Bladder microvascular endothelial cell (primary cell): Measurements from ENCODE around the gene PCDHGB1. TPM values are rescaled to one million over a fixed set of nuclear protein-coding genes. Genes with fewer than 3 reads are reported as not detected.

ENCODE experiments used
- total RNA-seq: library from RNA; depleted of rRNA; stranded (reverse); fragments of >200 nt; gene quantifications from 2 replicates; pipeline ENCODE4 v1.2.3, GENCODE V29; 2014

PCDHGB1 gene
- total RNA-seq, 1 donor from 2014 or later, result 2.8 TPM

DNA sequence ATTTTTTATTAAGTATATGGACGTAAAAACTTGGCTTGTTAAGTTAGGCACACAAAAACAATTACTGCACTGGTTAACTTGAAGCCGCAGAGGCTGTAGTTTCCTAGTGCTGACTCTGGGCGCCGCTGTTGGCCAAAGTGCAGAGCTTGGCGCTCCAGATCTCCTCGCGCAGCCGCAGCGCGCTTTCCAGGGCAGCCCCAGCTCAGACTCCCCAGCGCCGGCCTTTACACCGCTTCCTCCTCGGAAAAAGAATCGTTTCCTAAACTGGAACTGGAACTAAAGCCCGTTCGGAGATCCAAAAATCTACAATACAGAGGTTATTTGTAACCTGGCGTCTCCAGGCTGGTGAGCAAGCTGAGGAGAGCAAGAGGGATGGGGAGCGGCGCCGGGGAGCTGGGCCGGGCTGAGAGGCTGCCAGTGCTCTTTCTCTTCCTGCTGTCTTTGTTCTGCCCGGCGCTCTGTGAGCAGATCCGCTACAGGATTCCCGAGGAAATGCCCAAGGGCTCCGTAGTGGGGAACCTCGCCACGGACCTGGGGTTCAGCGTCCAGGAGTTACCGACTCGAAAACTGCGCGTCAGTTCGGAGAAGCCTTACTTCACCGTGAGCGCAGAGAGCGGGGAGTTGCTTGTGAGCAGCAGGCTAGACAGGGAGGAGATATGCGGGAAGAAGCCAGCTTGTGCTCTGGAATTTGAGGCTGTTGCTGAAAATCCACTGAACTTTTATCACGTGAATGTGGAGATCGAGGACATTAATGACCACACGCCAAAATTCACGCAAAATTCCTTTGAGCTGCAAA is 48.1 kb downstream of the PCDHGB1 start, which contains the start of gene PCDHGB5:
Gene PCDHGB5 (plus strand): TSS at position 192 of the 796 bp plus-strand sequence. CDS start 181 bp downstream, at position 373.

Other genes with a start within 250 kb of the PCDHGB1 start
- gene PCDHB3, start 249.6 kb upstream of the PCDHGB1 start, total RNA-seq, result 0.32 and 1.2 TPM in 2 replicates
- gene PCDHB4, start 228.3 kb upstream of the PCDHGB1 start, total RNA-seq, result under 0.01 and 0.25 TPM in 2 replicates
- 0.32 and 3.6 TPM in 2 replicates for gene PCDHB5, start 214.9 kb upstream of the PCDHGB1 start, total RNA-seq
- 0.25 TPM in 1 of 2 replicates, not detected in the other for gene PCDHB6, start 200.0 kb upstream of the PCDHGB1 start, total RNA-seq
- 0.16 and 1.5 TPM in 2 replicates for gene PCDHB7, start 177.5 kb upstream of the PCDHGB1 start, total RNA-seq
- gene PCDHB8, start 172.3 kb upstream of the PCDHGB1 start, total RNA-seq, result 0.16 and 1.3 TPM in 2 replicates
- under 0.01 and 0.63 TPM in 2 replicates for gene PCDHB16, start 167.7 kb upstream of the PCDHGB1 start, total RNA-seq
- gene PCDHB9, start 162.9 kb upstream of the PCDHGB1 start, total RNA-seq, result 0.16 and 0.31 TPM in 2 replicates
- 0.49 and 1.6 TPM in 2 replicates for gene PCDHB10, start 157.7 kb upstream of the PCDHGB1 start, total RNA-seq
- gene PCDHB11, start 150.5 kb upstream of the PCDHGB1 start, total RNA-seq, result 0.16 and 0.69 TPM in 2 replicates
- 0.16 and 1.3 TPM in 2 replicates for gene PCDHB12, start 141.4 kb upstream of the PCDHGB1 start, total RNA-seq
- 0.32 and 3.3 TPM in 2 replicates for gene PCDHB13, start 136.2 kb upstream of the PCDHGB1 start, total RNA-seq
- 0.49 and 1.8 TPM in 2 replicates for gene PCDHB14, start 126.8 kb upstream of the PCDHGB1 start, total RNA-seq
- 0.32 and 1.2 TPM in 2 replicates for gene PCDHB15, start 104.7 kb upstream of the PCDHGB1 start, total RNA-seq
- gene SLC25A2, start 46.0 kb upstream of the PCDHGB1 start, total RNA-seq, result 0.16 and 0.44 TPM in 2 replicates
- 53.3 and 79.0 TPM in 2 replicates for gene TAF7, start 29.3 kb upstream of the PCDHGB1 start, total RNA-seq
- gene PCDHGA1, start 19.6 kb upstream of the PCDHGB1 start, total RNA-seq, result 0.32 and 1.1 TPM in 2 replicates
- gene PCDHGA2, start 11.3 kb upstream of the PCDHGB1 start, total RNA-seq, result 0.81 and 1.9 TPM in 2 replicates
- gene PCDHGA3, start 6.3 kb upstream of the PCDHGB1 start, total RNA-seq, result 0.32 and 0.82 TPM in 2 replicates
- 1.3 and 6.1 TPM in 2 replicates for gene PCDHGA4, start 4.9 kb downstream of the PCDHGB1 start, total RNA-seq
- gene PCDHGB2, start 9.9 kb downstream of the PCDHGB1 start, total RNA-seq, result 1.1 and 5.1 TPM in 2 replicates
- gene PCDHGA5, start 14.1 kb downstream of the PCDHGB1 start, total RNA-seq, result 0.49 and 2.0 TPM in 2 replicates
- 1.5 and 8.4 TPM in 2 replicates for gene PCDHGB3, start 20.1 kb downstream of the PCDHGB1 start, total RNA-seq
- 1.5 and 4.1 TPM in 2 replicates for gene PCDHGA6, start 23.8 kb downstream of the PCDHGB1 start, total RNA-seq
- 0.65 and 3.3 TPM in 2 replicates for gene PCDHGA7, start 32.6 kb downstream of the PCDHGB1 start, total RNA-seq
- gene PCDHGB4, start 37.6 kb downstream of the PCDHGB1 start, total RNA-seq, result 8.3 and 20.1 TPM in 2 replicates
- 0.65 and 3.0 TPM in 2 replicates for gene PCDHGA8, start 42.5 kb downstream of the PCDHGB1 start, total RNA-seq
- 8.1 and 23.0 TPM in 2 replicates for gene PCDHGB5, start 47.8 kb downstream of the PCDHGB1 start, total RNA-seq
- 0.97 and 4.5 TPM in 2 replicates for gene PCDHGA9, start 52.7 kb downstream of the PCDHGB1 start, total RNA-seq
- gene PCDHGB6, start 57.9 kb downstream of the PCDHGB1 start, total RNA-seq, result 1.6 and 3.9 TPM in 2 replicates
- 2.1 and 5.2 TPM in 2 replicates for gene PCDHGA10, start 62.9 kb downstream of the PCDHGB1 start, total RNA-seq
- gene PCDHGB7, start 67.6 kb downstream of the PCDHGB1 start, total RNA-seq, result 3.2 and 12.3 TPM in 2 replicates
- 4.0 and 14.5 TPM in 2 replicates for gene PCDHGA11, start 71.0 kb downstream of the PCDHGB1 start, total RNA-seq
- 1.8 and 6.2 TPM in 2 replicates for gene PCDHGA12, start 80.4 kb downstream of the PCDHGB1 start, total RNA-seq
- gene PCDHGC3, start 125.9 kb downstream of the PCDHGB1 start, total RNA-seq, result 6.5 and 22.3 TPM in 2 replicates
- gene PCDHGC4, start 134.9 kb downstream of the PCDHGB1 start, total RNA-seq, result 0.49 and 2.8 TPM in 2 replicates
- 0.32 and 1.4 TPM in 2 replicates for gene PCDHGC5, start 139.0 kb downstream of the PCDHGB1 start, total RNA-seq